Neural cell (in vitro differentiated cells): ENCODE data around the gene COPS8. TPM values are rescaled to one million over a fixed set of nuclear protein-coding genes. Genes with fewer than 3 reads are reported as not detected.

Experiments
- H2AFZ ChIP-seq: fragments of 200-600, 300-800 bp; sonication (generic), shearing (Covaris generic); 2 replicates; pipeline ENCODE4 v1.6.0; 2014; ENCODE audit warnings: low read depth, mild to moderate bottlenecking, antibody characterized with exemption, low read length, moderate library complexity
- H3F3A ChIP-seq: fragments of 200-600 bp; shearing (Covaris generic); 2 replicates; pipeline ENCODE4 v1.6.1; 2016; ENCODE audit warnings: mild to moderate bottlenecking, moderate library complexity, mixed read lengths, antibody characterized with exemption, low read length; ENCODE audit not compliant: insufficient read depth, poor library complexity, severe bottlenecking
- H3K27ac ChIP-seq: fragments of 200-600, 300-800 bp; sonication (generic), shearing (Covaris generic); 2 replicates; pipeline ENCODE4 v1.5.1; 2014; ENCODE audit warnings: mild to moderate bottlenecking, low read length, moderate library complexity
- H3K27me3 ChIP-seq: fragments of 300-800, 200-600 bp; sonication (generic), shearing (Covaris generic); 2 replicates; pipeline ENCODE4 v1.6.0; 2014; ENCODE audit warnings: mild to moderate bottlenecking, low read depth, low read length, moderate library complexity; ENCODE audit not compliant: insufficient read depth
- H3K36me3 ChIP-seq: fragments of 300-800, 200-600 bp; sonication (generic), shearing (Covaris generic); 2 replicates; pipeline ENCODE4 v1.5.1; 2014; ENCODE audit warnings: mild to moderate bottlenecking, antibody characterized with exemption, low read length, moderate library complexity; ENCODE audit not compliant: insufficient read depth
- H3K4me2 ChIP-seq: fragments of 300-800, 200-600 bp; sonication (generic), shearing (Covaris generic); 2 replicates; pipeline ENCODE4 v1.6.0; 2014; ENCODE audit warnings: mild to moderate bottlenecking, low read length
- H3K4me3 ChIP-seq: fragments of 300-800, 200-600 bp; sonication (generic), shearing (Covaris generic); 2 replicates; pipeline ENCODE4 v1.5.1; 2014; ENCODE audit warnings: mild to moderate bottlenecking, low read length, moderate library complexity
- H3K79me2 ChIP-seq: fragments of 200-600 bp; shearing (Covaris generic); replicated peaks from 2 replicates; pipeline ENCODE4 v1.6.0; 2014; ENCODE audit warnings: mild to moderate bottlenecking, low read length, moderate library complexity; ENCODE audit not compliant: insufficient read depth
- H3K9ac ChIP-seq: fragments of 300-800, 200-600 bp; sonication (generic), shearing (Covaris generic); 2 replicates; pipeline ENCODE4 v1.6.1; 2016; ENCODE audit warnings: mild to moderate bottlenecking, low read length, mixed read lengths
- H3K9me2 ChIP-seq: fragments of 200-600 bp; shearing (Covaris generic); 2 replicates; pipeline ENCODE4 v1.6.1; 2016; ENCODE audit warnings: mild to moderate bottlenecking, low read length, mixed read lengths; ENCODE audit not compliant: insufficient read depth
- H3K9me3 ChIP-seq: fragments of 200-600, 300-800 bp; sonication (generic), shearing (Covaris generic); 2 replicates; pipeline ENCODE4 v1.6.1; 2016; ENCODE audit warnings: mild to moderate bottlenecking, mixed run types, low read length, moderate library complexity, mixed read lengths
- H4K20me1 ChIP-seq: fragments of 200-600 bp; shearing (Covaris generic); 2 replicates; pipeline ENCODE4 v1.6.1; 2016; ENCODE audit warnings: mild to moderate bottlenecking, mixed run types; ENCODE audit not compliant: insufficient read depth
- CTCF ChIP-seq: fragments of 450-650 bp; IDR thresholded peaks from 2 replicates; pipeline ENCODE4 v1.5.1; 2014; ENCODE audit warnings: antibody characterized with exemption, mild to moderate bottlenecking, moderate library complexity; ENCODE audit not compliant: poor library complexity, severe bottlenecking
- EP300 ChIP-seq: fragments of 450-650 bp; conservative IDR thresholded peaks from 2 replicates; pipeline ENCODE4 v1.6.1; 2014; ENCODE audit warnings: antibody characterized with exemption, mild to moderate bottlenecking, moderate library complexity; ENCODE audit not compliant: poor library complexity, severe bottlenecking
- EZH2 ChIP-seq: fragments of 200-600, 300-800 bp; shearing (Covaris generic), sonication (generic); IDR thresholded peaks from 2 replicates; pipeline ENCODE4 v1.6.1; 2014; ENCODE audit warnings: antibody characterized with exemption, low read length, borderline replicate concordance, mild to moderate bottlenecking; ENCODE audit not compliant: insufficient read depth, poor library complexity, severe bottlenecking
- MXI1 ChIP-seq: fragments of 450-650 bp; conservative IDR thresholded peaks from 2 replicates; pipeline ENCODE4 v1.6.1; 2014; ENCODE audit warnings: antibody characterized with exemption, mild to moderate bottlenecking; ENCODE audit not compliant: poor library complexity, severe bottlenecking
- POLR2AphosphoS5 ChIP-seq: IDR thresholded peaks from 2 replicates; pipeline ENCODE4 v1.6.1; 2012
- RAD21 ChIP-seq: fragments of 450-650 bp; conservative IDR thresholded peaks from 2 replicates; pipeline ENCODE4 v1.6.1; 2014; ENCODE audit warnings: antibody characterized with exemption, mild to moderate bottlenecking, moderate library complexity
- SMC3 ChIP-seq: fragments of 450-650 bp; conservative IDR thresholded peaks from 2 replicates; pipeline ENCODE4 v1.6.1; 2014; ENCODE audit warnings: antibody characterized with exemption, mild to moderate bottlenecking, moderate library complexity; ENCODE audit not compliant: poor library complexity
- TAF1 ChIP-seq: IDR thresholded peaks from 2 replicates; pipeline ENCODE4 v1.6.1; 2012; ENCODE audit warnings: low read depth
- polyA plus RNA-seq: library from polyadenylated mRNA; depleted of rRNA; stranded (reverse); fragments of >200 nt; gene quantifications from 2 replicates; pipeline ENCODE4 v1.2.3, GENCODE V29; 2014
- TF ChIP-seq, protein P1 (sequence below): IDR thresholded peaks from 2 replicates; pipeline ENCODE4 v1.6.1; 2012; ENCODE audit warnings: borderline replicate concordance

Gene COPS8
- polyA plus RNA-seq, 1 donor from 2014 or later: 269 TPM

- Histone ChIP-seq H3K9me3 (no peaks in the 10 kb centered on the region), H3K27ac (no peak overlapping the region), H3K27me3 (no peaks in the 10 kb centered on the region), H3K9ac (no peak overlapping the region), H3F3A (no peaks in the 10 kb centered on the region), H3K79me2 (no peaks in the 10 kb centered on the region), H3K4me3 (no peak overlapping the region), H4K20me1 (no peaks in the 10 kb centered on the region), H3K9me2 (no peaks in the 10 kb centered on the region), H3K36me3 (no peaks in the 10 kb centered on the region), H3K4me2 (no peak overlapping the region), H2AFZ (no peak overlapping the region)
- TF ChIP-seq EZH2 (no peak), SMC3 (no peak), CTCF (no peak), MXI1 (no peak), RAD21 (no peak), TAF1 (no peak), POLR2AphosphoS5 (no peak), EP300 (no peak)
- TF ChIP-seq, protein P1, sequence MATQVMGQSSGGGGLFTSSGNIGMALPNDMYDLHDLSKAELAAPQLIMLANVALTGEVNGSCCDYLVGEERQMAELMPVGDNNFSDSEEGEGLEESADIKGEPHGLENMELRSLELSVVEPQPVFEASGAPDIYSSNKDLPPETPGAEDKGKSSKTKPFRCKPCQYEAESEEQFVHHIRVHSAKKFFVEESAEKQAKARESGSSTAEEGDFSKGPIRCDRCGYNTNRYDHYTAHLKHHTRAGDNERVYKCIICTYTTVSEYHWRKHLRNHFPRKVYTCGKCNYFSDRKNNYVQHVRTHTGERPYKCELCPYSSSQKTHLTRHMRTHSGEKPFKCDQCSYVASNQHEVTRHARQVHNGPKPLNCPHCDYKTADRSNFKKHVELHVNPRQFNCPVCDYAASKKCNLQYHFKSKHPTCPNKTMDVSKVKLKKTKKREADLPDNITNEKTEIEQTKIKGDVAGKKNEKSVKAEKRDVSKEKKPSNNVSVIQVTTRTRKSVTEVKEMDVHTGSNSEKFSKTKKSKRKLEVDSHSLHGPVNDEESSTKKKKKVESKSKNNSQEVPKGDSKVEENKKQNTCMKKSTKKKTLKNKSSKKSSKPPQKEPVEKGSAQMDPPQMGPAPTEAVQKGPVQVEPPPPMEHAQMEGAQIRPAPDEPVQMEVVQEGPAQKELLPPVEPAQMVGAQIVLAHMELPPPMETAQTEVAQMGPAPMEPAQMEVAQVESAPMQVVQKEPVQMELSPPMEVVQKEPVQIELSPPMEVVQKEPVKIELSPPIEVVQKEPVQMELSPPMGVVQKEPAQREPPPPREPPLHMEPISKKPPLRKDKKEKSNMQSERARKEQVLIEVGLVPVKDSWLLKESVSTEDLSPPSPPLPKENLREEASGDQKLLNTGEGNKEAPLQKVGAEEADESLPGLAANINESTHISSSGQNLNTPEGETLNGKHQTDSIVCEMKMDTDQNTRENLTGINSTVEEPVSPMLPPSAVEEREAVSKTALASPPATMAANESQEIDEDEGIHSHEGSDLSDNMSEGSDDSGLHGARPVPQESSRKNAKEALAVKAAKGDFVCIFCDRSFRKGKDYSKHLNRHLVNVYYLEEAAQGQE: no peak
Observed at GRCh38 chr2:237121321-237121720, 35.6 kb downstream of the COPS8 start.

DNA sequence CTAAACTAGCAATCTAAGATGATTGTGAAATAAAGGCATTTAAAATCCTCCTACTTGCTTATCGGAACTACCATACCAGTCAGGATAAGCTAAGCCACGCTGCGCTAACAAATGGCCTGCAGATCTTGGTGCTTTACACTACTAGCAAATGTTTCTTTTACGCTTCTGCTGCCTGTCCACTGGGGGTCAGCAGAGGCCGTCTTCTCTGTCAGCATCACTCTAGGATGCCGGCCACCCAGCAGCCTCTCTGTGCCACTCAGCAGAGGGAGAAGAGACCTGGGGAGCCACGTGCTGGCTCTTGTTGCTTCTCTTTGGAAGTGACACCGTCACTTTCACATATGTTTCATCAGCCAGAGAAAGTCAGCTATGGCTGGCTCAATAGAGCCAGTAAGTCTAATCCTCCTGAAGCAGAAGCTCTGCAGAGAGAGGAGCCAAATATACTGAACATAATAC lies 36.6 kb downstream of the COPS8 start:
- Histone ChIP-seq H3K9ac (no peak overlapping the region), H2AFZ (no peak overlapping the region), H3K27ac (no peak overlapping the region), H3K4me2 (no peak overlapping the region), H3K27me3 (no peaks in the 10 kb centered on the region), H3K9me2 (no peaks in the 10 kb centered on the region), H3K9me3 (no peaks in the 10 kb centered on the region), H3K36me3 (no peaks in the 10 kb centered on the region), H3F3A (no peaks in the 10 kb centered on the region), H3K4me3 (no peak overlapping the region), H4K20me1 (no peaks in the 10 kb centered on the region), H3K79me2 (no peaks in the 10 kb centered on the region)
- TF ChIP-seq EZH2: no peak
- TF ChIP-seq EP300: no peak
- TF ChIP-seq POLR2AphosphoS5: no peak
- TF ChIP-seq RAD21: peak; percentile 44
- no peak for TF ChIP-seq MXI1
- TF ChIP-seq SMC3: peak; percentile 37
- TF ChIP-seq TAF1: no peak
- peak; percentile 41 for TF ChIP-seq CTCF
- TF ChIP-seq, protein P1: no peak
